Thyroid gland (tissue), 4 donors: ENCODE data around the gene NAV2.

Experiments used
- POLR2A ChIP-seq, 2 donors: fragments of 450-650 bp; IDR thresholded peaks; one replicate each; pipeline ENCODE4 v1.6.1; 2017; ENCODE audit warnings: antibody characterized with exemption in 2 of 2, mild to moderate bottlenecking in 2 of 2, moderate library complexity in 1 of 2
- TF ChIP-seq, protein P1 (sequence below), 6 experiments: fragments of 200-600 bp in 3 of 6; fragments of 450-650 bp in 3 of 6; sonication (generic) in 3 of 6; IDR thresholded peaks; one replicate each; pipeline ENCODE4 v1.5.1; 2016 to 2019; ENCODE audit warnings: antibody characterized with exemption in 6 of 6, mild to moderate bottlenecking in 2 of 6, inconsistent platforms in 1 of 6, moderate library complexity in 1 of 6

DNA sequence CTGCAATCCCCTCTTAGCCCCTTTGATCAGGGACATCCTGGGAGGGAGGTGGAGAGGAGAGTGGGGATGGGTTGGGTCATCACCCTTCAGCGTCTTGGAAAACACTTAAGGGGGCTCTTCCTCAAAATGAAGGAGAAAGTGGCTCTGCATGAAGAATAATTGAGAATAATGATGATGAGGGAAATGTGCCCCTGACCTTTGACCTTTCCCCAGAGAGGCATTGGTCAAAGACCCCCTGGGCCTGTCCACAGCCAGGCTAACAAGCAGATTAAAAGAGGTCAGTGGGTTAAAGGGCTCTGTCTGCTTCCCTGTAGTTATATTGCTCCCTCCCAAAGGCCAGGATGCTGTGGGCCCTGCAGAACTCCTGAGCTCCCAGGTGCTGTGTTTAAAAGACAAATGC lies 68.7 kb downstream of the NAV2 start:
- TF ChIP-seq, protein P1, sequence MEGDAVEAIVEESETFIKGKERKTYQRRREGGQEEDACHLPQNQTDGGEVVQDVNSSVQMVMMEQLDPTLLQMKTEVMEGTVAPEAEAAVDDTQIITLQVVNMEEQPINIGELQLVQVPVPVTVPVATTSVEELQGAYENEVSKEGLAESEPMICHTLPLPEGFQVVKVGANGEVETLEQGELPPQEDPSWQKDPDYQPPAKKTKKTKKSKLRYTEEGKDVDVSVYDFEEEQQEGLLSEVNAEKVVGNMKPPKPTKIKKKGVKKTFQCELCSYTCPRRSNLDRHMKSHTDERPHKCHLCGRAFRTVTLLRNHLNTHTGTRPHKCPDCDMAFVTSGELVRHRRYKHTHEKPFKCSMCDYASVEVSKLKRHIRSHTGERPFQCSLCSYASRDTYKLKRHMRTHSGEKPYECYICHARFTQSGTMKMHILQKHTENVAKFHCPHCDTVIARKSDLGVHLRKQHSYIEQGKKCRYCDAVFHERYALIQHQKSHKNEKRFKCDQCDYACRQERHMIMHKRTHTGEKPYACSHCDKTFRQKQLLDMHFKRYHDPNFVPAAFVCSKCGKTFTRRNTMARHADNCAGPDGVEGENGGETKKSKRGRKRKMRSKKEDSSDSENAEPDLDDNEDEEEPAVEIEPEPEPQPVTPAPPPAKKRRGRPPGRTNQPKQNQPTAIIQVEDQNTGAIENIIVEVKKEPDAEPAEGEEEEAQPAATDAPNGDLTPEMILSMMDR (IDR thresholded peaks at IDR 0.05): no peak
- no peak for TF ChIP-seq POLR2A (IDR thresholded peaks at IDR 0.05)
